NOMO-1 treated with DMSO at 0.1 percent for 48 hours (cell line): ENCODE measurements around the gene POFUT2.
A peak's percentile ranks its signal among the peaks of the same experiment; 100 is the strongest.
"Not testable (repeated sequence)": the region's sequence is repeated elsewhere in the genome, so short reads cannot be mapped to it uniquely, and the experiment has no call there.

Experiments
- DNase-seq: peaks from one replicate; lab custom pipeline; 2025; ENCODE audit not compliant: unreplicated experiment; lab: John Stamatoyannopoulos, UW

Gene POFUT2

DNA sequence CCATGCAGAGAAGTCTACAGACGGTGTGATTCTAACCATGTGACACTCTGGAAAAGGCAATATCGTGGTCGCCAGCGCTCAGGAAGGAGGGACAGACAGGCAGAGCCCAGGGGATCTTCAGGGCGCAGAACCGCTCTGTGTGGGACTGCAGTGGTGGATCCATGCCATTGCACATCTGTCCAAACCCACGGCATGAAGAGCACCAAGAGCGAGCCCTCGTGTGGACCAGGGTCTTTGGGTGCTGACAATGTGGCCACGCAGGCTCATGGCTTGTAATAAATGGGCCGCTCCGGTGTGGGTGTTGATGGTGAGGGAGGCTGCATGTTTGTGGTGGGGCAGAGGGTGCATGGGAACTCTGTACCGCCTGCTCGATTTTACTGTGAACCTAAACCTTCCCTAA lies 25.3 kb upstream of the POFUT2 start:
- no peak for DNase-seq

DNA sequence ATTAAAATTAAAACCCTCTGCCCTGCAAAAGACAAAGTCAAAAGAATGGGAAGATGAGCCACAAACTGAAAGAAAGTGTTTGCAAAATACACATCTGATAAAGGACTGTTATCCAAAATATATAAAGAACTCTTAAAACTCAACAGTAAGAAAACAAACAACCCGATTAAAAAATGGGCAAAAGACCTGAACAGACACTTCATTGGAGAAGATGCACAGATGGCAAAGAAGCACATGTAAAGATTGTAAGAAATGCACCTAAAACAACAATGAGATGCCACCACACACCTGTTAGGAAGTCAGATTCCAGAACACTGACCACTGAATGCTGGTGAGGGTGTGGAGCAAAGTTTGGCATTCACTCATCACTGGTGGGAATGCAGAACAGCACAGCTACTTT lies 24.6 kb upstream of the POFUT2 start:
- DNase-seq = no peak

DNA sequence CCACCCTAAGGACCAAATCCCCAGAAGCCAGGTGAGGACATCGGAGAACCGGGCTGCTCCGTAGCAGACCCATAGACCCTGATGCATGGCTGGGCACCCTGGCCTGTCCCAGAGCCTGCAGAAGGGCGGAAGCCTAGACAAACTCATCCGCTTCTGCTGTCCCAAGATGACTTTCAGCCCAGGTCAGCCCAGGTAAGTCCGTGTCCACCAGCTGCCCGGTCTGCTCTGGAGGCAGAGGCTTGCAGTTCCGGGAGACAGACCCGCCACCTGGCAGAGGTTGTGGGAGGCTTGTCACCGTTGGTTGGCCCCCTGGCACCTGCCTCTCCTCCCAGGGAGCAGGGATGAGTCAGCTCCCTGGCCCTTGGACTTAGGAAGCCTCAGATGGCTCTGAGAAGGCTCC lies 22.8 kb upstream of the POFUT2 start:
- DNase-seq = no peak

DNA sequence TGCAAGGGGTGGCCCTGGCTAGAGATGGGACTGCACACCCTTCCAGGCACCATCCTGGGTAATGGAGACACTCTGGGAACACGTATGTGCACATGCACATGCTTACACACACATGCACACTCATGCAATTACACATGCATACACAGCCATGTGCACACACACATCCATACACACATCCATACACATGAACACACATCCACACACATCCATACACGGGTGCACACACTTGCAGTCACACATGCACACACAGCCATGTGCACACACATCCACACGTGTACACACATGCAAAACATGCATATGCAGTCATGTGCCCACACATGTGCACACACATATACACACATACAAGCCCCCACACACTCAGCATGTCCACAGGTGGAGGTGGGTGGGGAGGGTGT lies 22.3 kb upstream of the POFUT2 start:
- DNase-seq = no peak

DNA sequence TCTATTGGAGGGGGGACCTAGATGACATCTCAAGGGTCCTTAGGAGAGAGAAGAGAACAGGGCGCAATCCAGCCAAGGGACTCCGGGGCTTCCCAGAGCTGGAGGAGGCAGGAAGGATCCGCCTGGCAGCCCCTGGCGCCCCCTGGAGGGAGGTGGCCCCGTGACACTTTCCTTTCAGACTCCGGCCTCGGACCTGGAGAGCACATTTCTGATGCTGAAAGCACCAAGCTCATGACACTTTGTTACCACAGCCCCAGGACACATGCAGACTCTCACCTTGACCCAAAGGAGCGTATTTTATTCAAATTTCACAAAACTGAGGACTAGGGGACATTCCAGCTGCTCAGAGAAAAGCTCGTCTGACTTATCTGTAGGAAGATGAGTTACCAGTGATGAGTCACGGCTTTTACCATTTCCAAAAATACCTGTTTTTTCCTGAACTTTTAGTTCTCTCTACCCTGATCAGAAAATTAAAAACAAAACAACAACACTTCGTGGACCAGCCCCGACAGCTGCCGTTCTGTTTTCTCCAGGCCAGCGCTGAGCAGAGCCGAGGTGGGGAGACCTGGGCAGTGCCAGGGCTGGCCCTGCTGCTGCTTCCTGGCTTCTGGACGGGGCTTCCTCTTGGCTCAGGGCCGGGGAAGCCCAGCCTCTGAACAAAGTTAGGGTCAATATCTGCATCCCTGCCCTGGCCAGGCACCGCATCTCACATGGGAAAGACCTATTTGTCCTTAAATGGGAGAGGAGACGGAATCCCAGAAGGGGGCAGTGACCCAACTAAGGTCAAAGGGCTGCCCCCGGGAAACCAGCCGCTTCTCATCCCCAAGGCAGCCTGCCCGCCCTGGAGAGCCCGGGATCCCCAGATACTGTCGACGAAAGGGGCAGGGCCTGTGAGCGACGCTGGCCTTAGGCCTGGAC lies 21.6 kb upstream of the POFUT2 start:
- DNase-seq = peak; percentile 65

DNA sequence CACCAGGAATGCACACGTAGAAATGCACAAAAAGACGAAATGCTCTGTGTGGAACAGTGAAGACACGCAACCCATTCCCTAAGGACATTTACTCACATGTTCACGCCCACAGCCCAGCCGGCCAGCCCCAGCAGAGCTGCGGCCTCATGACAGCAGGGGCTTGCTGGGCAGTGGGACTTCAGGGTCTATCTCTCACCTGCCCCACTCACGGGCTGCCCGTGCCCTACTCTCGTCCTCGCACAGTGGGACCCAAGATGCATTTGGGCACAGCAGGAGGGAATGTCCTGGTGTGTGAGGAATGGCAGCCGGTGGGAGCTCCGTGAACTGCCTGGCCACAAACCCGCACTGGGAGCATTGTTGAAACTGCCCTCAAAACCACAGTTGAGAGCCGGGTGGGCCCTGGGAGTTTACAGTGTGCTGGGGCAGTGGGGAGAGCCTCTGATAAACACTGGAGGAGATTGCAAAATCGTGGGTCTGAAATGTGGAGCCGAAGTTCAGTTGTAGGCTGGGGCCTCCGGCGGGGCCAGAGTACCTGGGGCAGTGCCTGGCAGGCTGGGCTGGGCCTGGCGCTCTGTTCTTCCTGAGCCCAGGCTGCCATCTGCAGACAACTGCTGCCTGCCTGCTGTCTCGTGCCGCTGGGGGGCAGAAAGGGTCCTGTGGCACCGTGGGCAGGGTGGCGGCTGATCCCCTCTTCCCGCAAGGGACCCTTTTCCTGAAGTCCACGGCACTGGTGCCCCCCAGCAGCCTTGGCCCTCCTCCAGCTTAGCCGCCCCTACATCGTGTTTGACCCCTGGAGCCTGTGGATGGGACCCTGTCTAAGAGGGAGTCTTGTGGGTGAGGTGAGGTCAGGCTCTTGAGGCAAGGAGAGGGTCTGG lies 20.7 kb upstream of the POFUT2 start:
- DNase-seq = peak; percentile 75

DNA sequence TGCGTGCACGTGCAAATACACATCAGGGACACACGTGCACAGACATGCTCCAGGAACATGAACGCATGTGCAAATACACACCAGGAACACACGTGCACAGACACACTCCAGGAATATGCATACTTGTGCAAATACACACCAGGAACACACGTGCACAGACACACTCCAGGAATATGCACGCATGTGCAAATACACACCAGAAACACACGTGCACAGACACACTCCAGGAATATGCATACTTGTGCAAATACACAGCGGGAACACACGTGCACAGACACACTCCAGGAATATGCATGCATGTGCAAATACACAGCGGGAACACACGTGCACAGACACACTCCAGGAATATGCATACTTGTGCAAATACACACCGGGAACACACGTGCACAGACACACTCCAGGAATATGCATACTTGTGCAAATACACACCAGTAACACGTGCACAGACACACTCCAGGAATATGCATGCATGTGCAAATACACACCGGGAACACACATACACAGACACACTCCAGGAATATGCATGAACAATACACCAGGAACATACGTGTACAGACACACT lies 20.0 kb upstream of the POFUT2 start:
- DNase-seq = not testable (repeated sequence)

DNA sequence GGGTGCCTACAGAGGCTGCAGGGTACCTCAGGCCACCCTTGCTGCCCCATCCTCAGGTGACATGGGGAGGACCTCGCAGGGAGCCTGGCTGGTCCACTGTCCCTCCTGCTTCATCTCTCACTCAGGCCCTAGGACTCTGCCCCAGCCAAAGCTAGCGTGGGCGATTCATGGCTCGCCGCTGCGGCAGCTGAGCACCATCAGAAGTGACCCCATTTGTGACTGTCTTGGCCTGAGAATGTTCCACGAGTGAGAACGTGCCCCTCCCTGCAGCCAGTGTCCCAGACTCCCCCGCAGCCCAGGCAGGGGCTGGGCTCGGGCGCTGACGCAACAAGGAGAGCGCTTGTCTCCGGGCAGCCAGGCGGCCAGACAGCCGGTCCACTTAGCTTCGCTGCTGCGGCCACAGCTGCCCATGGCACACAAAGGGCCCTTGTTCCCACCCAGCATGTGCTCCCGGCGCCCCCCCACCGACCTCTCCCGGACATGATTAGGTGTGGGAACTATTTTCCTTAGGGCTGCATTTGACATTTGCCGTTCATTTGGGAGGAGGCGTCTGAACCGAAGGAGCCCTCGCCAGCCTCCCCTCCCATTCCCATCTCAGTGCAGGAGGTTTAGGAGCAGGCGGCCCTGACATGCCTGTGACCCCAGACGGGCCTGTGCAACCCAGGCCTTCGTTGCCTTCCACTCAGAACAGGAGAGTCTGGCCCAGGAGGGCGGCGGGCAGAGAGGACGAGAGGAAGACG lies 19.3 kb upstream of the POFUT2 start:
- no peak for DNase-seq

DNA sequence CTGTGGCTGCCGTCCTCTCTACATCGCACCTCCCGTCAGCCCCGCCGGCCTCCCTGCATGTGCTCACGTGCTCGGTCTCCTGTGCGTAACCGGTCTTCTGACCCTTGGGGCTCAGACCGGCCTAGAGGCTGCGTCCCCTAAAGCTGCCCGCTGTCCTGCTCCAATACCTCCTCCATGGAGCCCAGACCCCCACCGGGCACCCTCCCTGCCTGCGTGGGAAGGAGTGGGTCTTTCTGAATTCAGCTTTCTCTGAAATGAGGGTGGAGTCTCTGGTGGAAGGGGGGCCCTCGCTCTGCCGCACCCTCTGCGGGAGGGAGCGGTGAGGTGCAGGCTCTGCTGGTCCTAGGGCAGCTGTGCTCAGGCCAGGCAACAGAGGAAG lies 18.7 kb upstream of the POFUT2 start:
- DNase-seq = no peak

DNA sequence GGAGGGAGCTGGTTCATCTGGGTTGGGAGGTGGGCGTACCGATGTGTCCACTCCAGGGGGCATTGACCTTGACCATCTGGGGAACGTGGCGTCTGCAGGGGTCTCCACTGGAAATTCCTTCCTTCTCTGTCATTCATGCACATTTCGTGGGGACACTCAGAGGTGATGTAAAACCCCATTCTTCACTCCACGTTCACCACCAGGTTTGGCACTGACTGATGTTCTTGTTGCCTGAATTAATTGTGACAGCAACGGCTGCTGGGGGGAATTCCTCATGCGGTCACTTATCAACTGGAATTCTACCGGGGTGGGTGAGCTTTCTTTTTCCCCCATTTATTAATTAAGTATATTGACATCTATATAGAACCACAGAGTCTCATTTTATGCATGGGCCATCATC lies 18.1 kb upstream of the POFUT2 start:
- DNase-seq = no peak

DNA sequence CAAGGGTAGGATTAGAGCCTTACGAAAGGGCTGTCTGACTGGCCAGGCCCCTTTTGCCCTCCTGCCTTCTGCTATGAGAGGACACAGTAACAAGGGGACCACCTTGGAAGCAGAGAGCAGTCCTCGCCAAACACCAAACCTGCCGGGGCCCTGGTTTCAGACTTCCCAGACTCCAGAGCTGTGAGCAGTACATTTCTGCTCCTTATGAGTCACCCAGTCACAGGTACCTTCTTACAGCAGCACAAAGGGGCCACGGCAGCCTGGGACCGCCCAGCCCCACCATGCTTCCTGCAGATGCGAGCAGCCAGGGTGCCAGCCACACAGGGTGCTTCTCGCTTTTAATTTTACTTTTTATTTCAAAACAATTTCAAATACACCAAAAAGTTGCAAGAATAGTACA lies 17.2 kb upstream of the POFUT2 start:
- no peak for DNase-seq

DNA sequence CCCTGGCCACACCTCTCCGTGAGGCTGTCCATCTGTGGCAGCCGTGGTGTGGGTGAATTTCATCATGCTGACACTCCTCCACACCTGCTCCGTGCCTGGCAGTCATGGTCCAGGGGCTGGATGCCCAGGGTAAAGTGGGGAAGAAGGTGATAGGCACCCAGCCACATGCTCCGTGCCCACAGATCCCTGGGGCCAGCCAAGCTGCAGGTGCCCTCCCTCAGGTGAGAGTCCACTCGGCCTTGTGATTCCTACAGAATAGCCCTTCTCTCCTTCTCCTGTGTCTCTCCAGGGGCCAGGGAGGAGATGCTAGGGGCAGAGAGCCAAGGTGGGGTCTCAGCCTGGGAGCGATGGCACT lies 16.8 kb upstream of the POFUT2 start:
- DNase-seq = no peak

DNA sequence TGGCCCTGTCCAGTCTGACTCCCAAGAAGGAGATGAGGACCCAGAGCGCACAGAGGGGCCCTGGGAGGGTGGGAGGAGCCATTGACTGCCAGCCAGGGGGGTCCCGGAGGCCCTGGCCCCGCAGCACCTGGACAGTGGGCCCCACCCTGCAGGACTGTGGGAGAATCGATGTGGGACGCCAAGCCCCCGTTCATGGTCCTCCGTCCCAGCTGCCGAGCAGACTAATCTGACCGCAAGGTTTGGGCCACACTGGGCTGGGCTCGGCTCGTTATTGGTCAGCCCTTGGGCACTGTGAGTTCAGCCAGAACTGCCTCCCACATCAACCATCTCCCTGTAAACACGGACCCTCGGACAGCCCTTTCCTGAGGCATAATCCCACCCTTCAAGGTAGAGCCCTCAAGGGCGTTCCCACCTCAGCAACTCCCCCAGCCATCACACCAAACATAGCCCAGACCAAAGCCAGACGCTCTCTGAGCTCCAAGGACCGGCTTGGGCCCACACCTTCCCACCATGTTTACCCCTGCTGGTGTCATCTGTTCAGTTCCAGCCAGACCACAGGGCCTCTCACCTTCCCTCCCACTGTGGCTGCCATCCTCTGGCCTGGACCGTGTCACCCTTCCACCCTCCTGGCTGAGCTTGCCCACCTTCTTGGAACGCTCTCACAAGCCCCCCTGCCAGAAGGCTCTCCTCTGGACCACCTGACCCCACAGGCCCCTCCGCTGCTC lies 16.2 kb upstream of the POFUT2 start:
- no peak for DNase-seq

DNA sequence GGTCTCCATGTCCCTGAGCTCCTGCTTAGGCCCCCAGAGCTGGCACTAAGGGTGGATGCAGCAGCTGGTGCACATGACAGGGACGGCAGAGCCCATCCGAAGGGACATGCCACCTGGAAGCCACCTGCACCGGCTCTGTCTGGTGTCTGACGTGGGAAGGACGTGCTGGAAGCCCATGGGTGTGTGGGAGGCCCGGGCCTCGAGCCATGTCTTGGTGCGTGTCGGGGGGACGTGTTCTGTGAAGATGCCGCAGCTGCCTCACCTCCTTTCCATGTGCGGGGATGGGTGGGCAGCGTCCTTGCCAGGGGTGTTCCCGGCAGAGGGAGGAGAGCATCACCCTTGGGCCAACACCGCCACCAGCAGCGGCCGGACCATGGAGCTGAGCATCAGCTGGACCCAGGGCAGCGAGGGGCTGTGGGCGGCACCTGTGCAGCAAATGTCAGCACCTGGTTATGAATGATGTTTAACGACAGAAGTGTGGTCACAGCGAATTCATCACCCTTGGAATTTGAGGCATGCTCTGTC lies 15.5 kb upstream of the POFUT2 start:
- DNase-seq = no peak

DNA sequence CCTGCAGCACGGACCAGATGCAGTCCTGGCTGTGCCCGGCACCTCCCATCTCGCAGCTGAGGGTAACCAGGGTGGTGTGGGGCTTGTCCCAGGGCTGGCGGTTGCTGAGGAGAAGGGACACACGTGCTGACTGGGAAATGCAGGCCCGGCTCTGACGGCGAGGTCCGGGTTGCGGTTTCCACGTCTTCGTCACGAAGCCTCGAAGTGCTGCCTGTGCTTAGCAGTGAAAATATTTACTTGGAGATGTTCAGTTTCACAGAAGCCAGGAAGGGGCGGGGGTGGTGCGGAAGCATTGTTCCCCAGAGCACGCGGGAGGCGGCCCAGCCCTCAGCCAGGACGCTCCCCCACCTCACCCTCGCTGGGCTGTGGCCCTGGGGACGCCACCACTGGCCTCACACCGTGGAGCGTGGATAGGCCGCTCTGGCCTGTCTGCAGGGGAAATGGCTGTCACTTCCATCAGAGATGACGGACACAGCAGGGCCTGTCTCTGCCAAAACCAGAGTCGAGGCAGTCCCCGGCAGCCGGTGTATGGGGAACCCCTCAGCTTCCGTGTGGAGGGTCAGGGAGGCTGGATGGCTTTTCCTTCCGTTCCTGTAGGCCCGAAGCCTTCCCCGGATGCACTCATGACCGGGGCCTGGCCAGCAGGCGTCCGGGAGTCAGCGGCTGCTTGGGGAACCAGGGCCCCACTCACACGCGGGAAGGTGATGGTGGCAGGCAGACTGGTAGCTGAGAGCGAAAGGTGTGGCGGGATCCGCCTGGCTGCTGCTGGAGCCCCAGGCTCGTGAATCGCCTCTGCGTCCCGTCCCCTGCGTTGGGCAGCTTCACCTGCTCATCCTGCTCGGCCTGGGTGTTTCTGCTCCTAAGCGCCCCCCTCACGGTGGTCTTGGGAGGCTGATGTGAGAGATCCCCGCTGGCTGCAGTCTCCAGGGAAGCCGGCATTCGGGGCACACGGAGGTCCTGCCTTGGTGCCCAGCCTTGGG lies 14.7 kb upstream of the POFUT2 start:
- DNase-seq = no peak

DNA sequence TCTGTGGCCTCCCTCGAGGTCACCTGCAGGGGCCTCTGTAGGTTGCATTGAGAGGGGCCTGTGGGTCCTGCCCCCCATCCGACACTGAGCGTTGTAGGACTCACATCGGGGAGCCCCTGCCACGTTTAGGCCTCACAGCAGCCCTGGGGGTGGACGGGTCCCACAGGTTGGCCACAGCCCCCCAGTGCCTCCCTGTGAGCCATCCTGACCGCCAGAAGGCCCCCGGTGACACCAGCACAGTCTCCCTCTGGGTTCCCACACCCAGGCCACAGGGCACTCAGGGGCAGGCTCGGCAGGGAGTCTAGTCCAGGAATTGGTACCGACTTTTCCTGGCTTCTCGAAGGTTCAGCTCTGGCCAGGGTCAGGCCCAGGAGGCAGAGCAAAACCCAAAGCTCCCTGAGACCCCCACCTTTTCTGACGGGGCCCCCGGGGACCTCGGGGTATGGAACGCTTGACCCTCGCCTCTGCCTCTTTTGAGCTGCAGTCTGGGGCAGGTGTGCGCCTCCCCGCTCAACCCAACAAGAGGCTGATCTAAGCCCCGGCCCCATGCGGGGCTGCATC lies 13.9 kb upstream of the POFUT2 start:
- no peak for DNase-seq

DNA sequence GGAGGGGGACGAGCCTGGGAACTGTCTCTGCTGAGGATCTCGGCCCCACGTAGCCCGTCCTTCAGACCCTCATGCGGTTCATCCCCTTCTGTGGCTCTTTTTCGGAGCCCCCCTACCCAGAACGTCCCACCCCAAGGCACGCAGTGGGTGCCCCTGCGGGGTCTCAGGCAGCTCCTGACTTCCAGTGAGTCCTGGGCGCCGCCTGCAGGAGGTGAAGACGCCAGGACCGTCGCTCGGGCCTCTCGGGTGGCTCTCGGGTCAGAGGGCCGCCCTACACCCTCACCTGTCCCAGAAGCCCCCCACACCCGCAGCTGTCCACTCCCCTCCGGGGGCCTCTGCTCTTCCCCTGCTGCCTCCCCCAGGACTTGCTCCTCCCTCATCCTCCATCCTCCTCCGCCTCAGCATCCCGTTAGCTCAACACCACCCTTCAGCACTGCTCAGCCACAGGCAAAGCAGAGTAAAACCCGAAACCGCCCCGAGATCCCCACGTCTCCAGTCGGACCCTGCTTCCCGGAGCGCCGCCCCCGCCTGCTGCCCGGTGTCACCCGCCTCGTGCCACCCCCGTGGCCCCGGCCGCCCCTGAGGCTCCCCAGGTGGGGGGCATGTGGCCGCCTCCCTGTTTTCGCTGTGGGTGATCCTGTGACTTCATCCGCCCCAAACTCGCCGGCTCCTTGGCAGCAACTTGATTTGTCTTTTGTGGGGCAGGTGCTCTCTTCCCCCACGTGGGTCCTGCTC lies 13.3 kb upstream of the POFUT2 start:
- DNase-seq = no peak
